Trophoblast cell (in vitro differentiated cells and primary cell): ENCODE results near the gene UGT1A10.

Experiments
- DNase-seq, 2 donors: peaks; one replicate each; pipeline ENCODE4 v3.0.0-alpha.2; 2016
- H2AFZ ChIP-seq: 2 replicates; pipeline ENCODE4 v1.6.1; 2013; ENCODE audit warnings: low read length, moderate library complexity, mild to moderate bottlenecking; ENCODE audit not compliant: insufficient read depth, poor library complexity
- H2AK5ac ChIP-seq: 2 replicates; pipeline ENCODE4 v1.6.1; 2013; ENCODE audit warnings: mild to moderate bottlenecking, low read length
- H2BK120ac ChIP-seq: 2 replicates; pipeline ENCODE4 v1.6.1; 2013; ENCODE audit warnings: low read length, mild to moderate bottlenecking, moderate library complexity; ENCODE audit not compliant: insufficient read depth, poor library complexity
- H2BK12ac ChIP-seq: 2 replicates; pipeline ENCODE4 v1.6.1; 2013; ENCODE audit warnings: mild to moderate bottlenecking, low read length, moderate library complexity
- H2BK5ac ChIP-seq: 2 replicates; pipeline ENCODE4 v1.6.1; 2013; ENCODE audit warnings: low read length, low read depth, moderate library complexity, mild to moderate bottlenecking; ENCODE audit not compliant: poor library complexity
- H3K14ac ChIP-seq: 2 replicates; pipeline ENCODE4 v1.6.1; 2013; ENCODE audit warnings: mild to moderate bottlenecking, low read length
- H3K18ac ChIP-seq: 2 replicates; pipeline ENCODE4 v1.6.1; 2013; ENCODE audit warnings: mild to moderate bottlenecking, low read length
- H3K23ac ChIP-seq: 2 replicates; pipeline ENCODE4 v1.6.1; 2013; ENCODE audit warnings: low read length
- H3K27ac ChIP-seq: 2 replicates; pipeline ENCODE4 v1.5.1; 2013; ENCODE audit warnings: low read depth, mild to moderate bottlenecking, inconsistent platforms, low read length, moderate library complexity
- H3K27me3 ChIP-seq: 2 replicates; pipeline ENCODE4 v1.6.1; 2013; ENCODE audit warnings: inconsistent platforms, mild to moderate bottlenecking, low read length, moderate library complexity; ENCODE audit not compliant: insufficient read depth
- H3K36me3 ChIP-seq, 2 experiments: 1 replicate in 1 of 2; 2 replicates in 1 of 2; pipeline ENCODE4 v1.6.1; 2013; ENCODE audit warnings: low read length in 2 of 2, mild to moderate bottlenecking in 2 of 2, moderate library complexity in 1 of 2; ENCODE audit not compliant: insufficient read depth in 2 of 2, control insufficient read depth in 1 of 2
- H3K4ac ChIP-seq: 2 replicates; pipeline ENCODE4 v1.6.1; 2013; ENCODE audit warnings: low read depth, mild to moderate bottlenecking, low read length, moderate library complexity
- H3K4me1 ChIP-seq, 2 experiments: 1 replicate in 1 of 2; 2 replicates in 1 of 2; pipeline ENCODE4 v1.6.1; 2013; ENCODE audit warnings: low read length in 2 of 2, mild to moderate bottlenecking in 2 of 2, moderate library complexity in 1 of 2; ENCODE audit not compliant: insufficient read depth in 2 of 2, control insufficient read depth in 1 of 2
- H3K4me2 ChIP-seq: 2 replicates; pipeline ENCODE4 v1.6.1; 2013; ENCODE audit warnings: inconsistent platforms, mild to moderate bottlenecking, low read length, moderate library complexity
- H3K4me3 ChIP-seq: 2 replicates; pipeline ENCODE4 v1.5.1; 2013; ENCODE audit warnings: mild to moderate bottlenecking, low read depth, low read length, inconsistent platforms
- H3K79me1 ChIP-seq: one replicate; pipeline ENCODE4 v1.6.1; 2013; ENCODE audit warnings: low read length
- H3K79me2 ChIP-seq: 2 replicates; pipeline ENCODE4 v1.6.1; 2013; ENCODE audit warnings: low read length, mild to moderate bottlenecking; ENCODE audit not compliant: control insufficient read depth, insufficient read depth, poor library complexity
- H3K9ac ChIP-seq: 2 replicates; pipeline ENCODE4 v1.6.1; 2013; ENCODE audit warnings: mild to moderate bottlenecking, low read length
- H3K9me3 ChIP-seq: 2 replicates; pipeline ENCODE4 v1.6.1; 2013; ENCODE audit warnings: low read depth, mild to moderate bottlenecking, control low read depth, inconsistent platforms, low read length; ENCODE audit not compliant: insufficient read depth
- H4K12ac ChIP-seq: 2 replicates; pipeline ENCODE4 v1.6.1; 2013; ENCODE audit warnings: low read depth, mild to moderate bottlenecking, low read length, moderate library complexity
- H4K8ac ChIP-seq: 2 replicates; pipeline ENCODE4 v1.6.1; 2013; ENCODE audit warnings: low read depth, mild to moderate bottlenecking, low read length, moderate library complexity
- H4K91ac ChIP-seq: one replicate; pipeline ENCODE4 v1.6.1; 2013; ENCODE audit warnings: low read depth, mild to moderate bottlenecking, low read length, moderate library complexity
- WGBS: extraction: QIAGEN DNeasy Blood & Tissue Kit; methylation state at CpG from one replicate; pipeline ENCODE4 v1.1.7; 2013; ENCODE audit warnings: missing lambda C conversion rate; ENCODE audit not compliant: insufficient read length, insufficient coverage; ENCODE audit errors: extremely low coverage; 5-methylcytosine and 5-hydroxymethylcytosine counted together

Gene UGT1A10

DNA sequence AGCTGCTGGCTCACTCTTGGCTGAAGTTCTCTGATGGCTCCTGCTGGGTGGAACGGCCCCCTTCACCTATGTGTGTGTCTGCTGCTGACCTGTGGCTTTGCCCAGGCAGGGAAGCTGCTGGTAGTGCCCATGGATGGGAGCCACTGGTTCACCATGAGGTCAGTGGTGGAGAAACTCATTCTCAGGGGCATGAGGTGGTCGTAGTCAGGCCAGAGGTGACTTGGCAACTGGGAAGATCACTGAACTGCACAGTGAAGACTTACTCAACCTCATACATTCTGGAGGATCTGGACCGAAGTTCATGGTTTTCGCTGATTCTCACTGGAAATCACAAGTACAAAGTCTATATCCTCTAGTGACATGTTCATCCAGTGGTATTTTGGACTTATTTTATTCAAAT, 32.7 kb upstream of the UGT1A10 start:
- no peaks in the 10 kb centered on the region for H3K36me3 ChIP-seq
- WGBS, result no CpG with 5 or more reads among the region's 4 CpGs

DNA sequence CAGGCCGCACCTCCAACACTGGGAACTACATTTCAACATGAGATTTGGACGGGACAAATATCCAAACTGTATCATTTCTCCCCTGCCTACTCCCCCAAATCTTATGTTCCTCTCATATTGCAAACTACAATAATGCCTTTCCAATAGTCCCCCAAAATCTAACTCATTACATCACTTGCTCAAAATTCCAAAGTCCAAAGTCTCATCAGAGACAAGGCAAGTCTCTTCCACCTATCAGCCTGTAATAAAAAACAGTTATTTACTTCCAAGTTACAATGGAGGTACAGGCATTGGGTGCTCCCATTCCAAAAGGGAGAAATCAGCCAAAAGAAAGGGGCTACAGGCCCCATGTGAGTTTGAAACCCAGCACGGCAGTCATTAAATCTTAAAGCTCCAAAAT, 31.4 kb upstream of the UGT1A10 start:
- no CpG with 5 or more reads among the region's 3 CpGs for WGBS
- Histone ChIP-seq H3K4me1 (no peaks in the 10 kb centered on the region), H4K12ac (no peak overlapping the region)

More for the DNA sequence above, 32.7 kb upstream of the UGT1A10 start:
- Histone ChIP-seq H2BK12ac (no peak overlapping the region), H2BK5ac (no peak overlapping the region), H3K27me3 (no peaks in the 10 kb centered on the region), H3K27ac (no peak overlapping the region), H3K18ac (no peak overlapping the region), H3K14ac (no peak overlapping the region), H3K79me2 (no peaks in the 10 kb centered on the region), H3K23ac (no peak overlapping the region), H2BK120ac (no peak overlapping the region), H2AK5ac (no peak overlapping the region), H3K9me3 (peaks cover 6% of the 10 kb centered on the region), H3K4me3 (no peak overlapping the region), H4K12ac (no peak overlapping the region), H4K8ac (no peak overlapping the region), H3K4me1 (no peaks in the 10 kb centered on the region), H2AFZ (no peak overlapping the region), H3K79me1 (no peaks in the 10 kb centered on the region), H4K91ac (no peak overlapping the region), H3K4ac (no peak overlapping the region), H3K9ac (no peak overlapping the region), H3K4me2 (no peak overlapping the region)
- no peak for DNase-seq

DNA sequence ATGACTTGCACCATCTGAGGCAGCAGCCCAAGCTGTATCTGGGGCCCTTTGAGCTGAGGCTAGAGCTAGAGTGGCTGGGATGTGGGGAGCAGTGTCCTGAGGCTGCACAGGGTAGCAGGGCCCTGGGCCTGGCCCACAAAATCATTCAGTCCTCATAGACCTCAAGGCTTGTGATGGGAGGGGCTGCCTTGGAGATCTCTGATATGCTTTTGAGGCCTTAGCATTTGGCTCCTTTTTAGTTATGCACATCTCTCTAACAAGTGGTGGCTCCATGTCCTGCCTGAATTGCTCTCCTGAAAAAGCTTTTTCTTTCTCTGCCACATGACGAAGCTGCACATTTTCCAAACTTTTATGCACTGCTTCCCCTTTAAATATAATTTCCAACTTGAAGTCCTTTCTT, 30.6 kb upstream of the UGT1A10 start:
- no peak overlapping the region for H3K27ac ChIP-seq
- no CpG with 5 or more reads among the region's 1 CpG for WGBS

More for the DNA sequence above, 31.4 kb upstream of the UGT1A10 start:
- H3K9me3 ChIP-seq, result peaks cover 6% of the 10 kb centered on the region
- H3K27ac ChIP-seq, result no peak overlapping the region
- H3K14ac ChIP-seq, result no peak overlapping the region
- DNase-seq, result no peak
- H4K8ac ChIP-seq, result no peak overlapping the region
- H4K91ac ChIP-seq, result no peak overlapping the region
- no peak overlapping the region for H3K18ac ChIP-seq
- no peak overlapping the region for H2AK5ac ChIP-seq
- H3K79me1 ChIP-seq, result no peaks in the 10 kb centered on the region
- H3K4ac ChIP-seq, result no peak overlapping the region
- no peak overlapping the region for H2AFZ ChIP-seq
- no peak overlapping the region for H2BK12ac ChIP-seq
- no peaks in the 10 kb centered on the region for H3K79me2 ChIP-seq
- H2BK120ac ChIP-seq, result no peak overlapping the region
- no peak overlapping the region for H2BK5ac ChIP-seq
- H3K4me3 ChIP-seq, result no peak overlapping the region
- H3K36me3 ChIP-seq, result no peaks in the 10 kb centered on the region
- no peak overlapping the region for H3K4me2 ChIP-seq
- H3K9ac ChIP-seq, result no peak overlapping the region
- H3K27me3 ChIP-seq, result no peaks in the 10 kb centered on the region
- no peak overlapping the region for H3K23ac ChIP-seq

GRCh38 chr2:233611284-233611683, 25.0 kb upstream of the UGT1A10 start:
- H3K9me3 ChIP-seq, result no peaks in the 10 kb centered on the region
- H3K23ac ChIP-seq, result no peak overlapping the region
- no peak overlapping the region for H3K27ac ChIP-seq
- no peak overlapping the region for H3K18ac ChIP-seq
- no peak overlapping the region for H4K8ac ChIP-seq
- no peak overlapping the region for H3K4me2 ChIP-seq
- no peak overlapping the region for H2BK5ac ChIP-seq
- H2BK120ac ChIP-seq, result no peak overlapping the region
- H3K9ac ChIP-seq, result no peak overlapping the region
- H3K4ac ChIP-seq, result no peak overlapping the region
- no peaks in the 10 kb centered on the region for H3K79me2 ChIP-seq
- H2BK12ac ChIP-seq, result no peak overlapping the region
- H3K27me3 ChIP-seq, result no peaks in the 10 kb centered on the region
- H2AFZ ChIP-seq, result no peak overlapping the region
- no peak overlapping the region for H2AK5ac ChIP-seq
- DNase-seq, result no peak
- H3K4me3 ChIP-seq, result no peak overlapping the region
- no peaks in the 10 kb centered on the region for H3K4me1 ChIP-seq
- no peak overlapping the region for H4K12ac ChIP-seq
- H3K79me1 ChIP-seq, result no peaks in the 10 kb centered on the region
- no peak overlapping the region for H3K14ac ChIP-seq
- WGBS, result no CpG with 5 or more reads among the region's 4 CpGs
- no peaks in the 10 kb centered on the region for H3K36me3 ChIP-seq
- H4K91ac ChIP-seq, result no peak overlapping the region

More for the DNA sequence above, 30.6 kb upstream of the UGT1A10 start:
- Histone ChIP-seq H3K4ac (no peak overlapping the region), H3K27me3 (no peaks in the 10 kb centered on the region), H3K18ac (no peak overlapping the region), H2AFZ (no peak overlapping the region), H4K12ac (no peak overlapping the region), H3K4me2 (no peak overlapping the region), H2BK5ac (no peak overlapping the region), H3K9ac (no peak overlapping the region), H3K36me3 (no peaks in the 10 kb centered on the region), H3K14ac (no peak overlapping the region), H4K91ac (no peak overlapping the region), H2BK120ac (no peak overlapping the region), H3K9me3 (peaks cover 6% of the 10 kb centered on the region), H2AK5ac (no peak overlapping the region), H2BK12ac (no peak overlapping the region), H3K79me1 (no peaks in the 10 kb centered on the region), H4K8ac (no peak overlapping the region), H3K79me2 (no peaks in the 10 kb centered on the region), H3K4me3 (no peak overlapping the region), H3K23ac (no peak overlapping the region), H3K4me1 (no peaks in the 10 kb centered on the region)
- DNase-seq, result no peak
